Stimulated activated CD8-positive, alpha-beta memory T cell treated with anti-CD3 and anti-CD28 coated beads, Interleukin-12 subunit alpha, Interleukin-12 subunit beta, amount 100 ng/mL, for 1 hour (primary cell): ENCODE results near the gene TRPM8.
A peak's percentile ranks its signal among the peaks of the same experiment; 100 is the strongest.
"Not testable (repeated sequence)": the region's sequence is repeated elsewhere in the genome, so short reads cannot be mapped to it uniquely, and the experiment has no call there.

Experiments
- DNase-seq: peaks from one replicate; pipeline ENCODE4 v3.0.0-alpha.2; 2020; ENCODE audit warnings: low read depth

Gene TRPM8

GRCh38 chr2:233917116-233917515, at the start of gene TRPM8:
Gene TRPM8, plus strand, starts transcription at chr2:233917373. Its CDS starts 9,165 bp downstream, at chr2:233926538.
- DNase-seq: no peak

GRCh38 chr2:233867993-233868532, 49.1 kb upstream of the TRPM8 start, which contains the start of gene MSL3B:
Gene MSL3B, minus strand, starts transcription at chr2:233868386.
- peak; percentile 15 for DNase-seq

- DNase-seq: no peak
Observed at GRCh38 chr2:233871432-233871831, 45.7 kb upstream of the TRPM8 start.

GRCh38 chr2:233872125-233872524, 45.0 kb upstream of the TRPM8 start:
- not testable (repeated sequence) for DNase-seq

GRCh38 chr2:233882353-233882752, 34.8 kb upstream of the TRPM8 start:
- DNase-seq: no peak

- no peak for DNase-seq
Observed at GRCh38 chr2:233892793-233893192, 24.4 kb upstream of the TRPM8 start.

- not testable (repeated sequence) for DNase-seq
Observed at GRCh38 chr2:233896253-233896652, 20.9 kb upstream of the TRPM8 start.

GRCh38 chr2:233901367-233901766, 15.8 kb upstream of the TRPM8 start:
- no peak for DNase-seq

- DNase-seq: no peak
Observed at GRCh38 chr2:233901884-233902283, 15.3 kb upstream of the TRPM8 start.

- DNase-seq: no peak
Observed at GRCh38 chr2:233905945-233906344, 11.2 kb upstream of the TRPM8 start.

- no peak for DNase-seq
Observed at GRCh38 chr2:233907627-233908026, 9.5 kb upstream of the TRPM8 start.

- no peak for DNase-seq
Observed at GRCh38 chr2:233912691-233913423, 4.3 kb upstream of the TRPM8 start.

- no peak for DNase-seq
Observed at GRCh38 chr2:233915128-233915527, 2.0 kb upstream of the TRPM8 start.

- DNase-seq: no peak
Observed at GRCh38 chr2:233919319-233919718, 2.1 kb downstream of the TRPM8 start.

- DNase-seq: no peak
Observed at GRCh38 chr2:233919938-233920337, 2.8 kb downstream of the TRPM8 start.

GRCh38 chr2:233922471-233922870, 5.3 kb downstream of the TRPM8 start:
- DNase-seq: no peak

GRCh38 chr2:233925402-233925801, 8.2 kb downstream of the TRPM8 start:
- DNase-seq: no peak

- no peak for DNase-seq
Observed at GRCh38 chr2:233926806-233927205, 9.6 kb downstream of the TRPM8 start.

- DNase-seq: no peak
Observed at GRCh38 chr2:233928594-233929351, 11.6 kb downstream of the TRPM8 start.

GRCh38 chr2:233929352-233930022, 12.3 kb downstream of the TRPM8 start:
- DNase-seq: no peak

- no peak for DNase-seq
Observed at GRCh38 chr2:233934524-233934923, 17.4 kb downstream of the TRPM8 start.

- no peak for DNase-seq
Observed at GRCh38 chr2:233935426-233935825, 18.3 kb downstream of the TRPM8 start.

GRCh38 chr2:233936089-233936488, 18.9 kb downstream of the TRPM8 start:
- no peak for DNase-seq
